Epidermal melanocyte (primary cell): ENCODE measurements around the gene CCDC188.

Experiments
- DNase-seq: peaks from one replicate; pipeline ENCODE4 v3.0.0; 2011; ENCODE audit warnings: low spot score; ENCODE audit not compliant: insufficient read length

The CCDC188 gene

GRCh38 chr22:20185750-20186149 is 34.9 kb upstream of the CCDC188 start:
- no peak for DNase-seq

GRCh38 chr22:20184501-20185165 is 33.8 kb upstream of the CCDC188 start:
- DNase-seq, result no peak

GRCh38 chr22:20183823-20184222 is 33.0 kb upstream of the CCDC188 start:
- no peak for DNase-seq

GRCh38 chr22:20183101-20183500 is 32.2 kb upstream of the CCDC188 start:
- no peak for DNase-seq

- DNase-seq, result no peak
Measured at GRCh38 chr22:20182365-20182764, 31.5 kb upstream of the CCDC188 start.

- no peak for DNase-seq
Measured at GRCh38 chr22:20181884-20182236, 31.0 kb upstream of the CCDC188 start.

GRCh38 chr22:20181194-20181883 is 30.5 kb upstream of the CCDC188 start:
- no peak for DNase-seq

GRCh38 chr22:20180640-20181039 is 29.8 kb upstream of the CCDC188 start:
- no peak for DNase-seq

GRCh38 chr22:20180245-20180630 is 29.4 kb upstream of the CCDC188 start:
- DNase-seq, result no peak

GRCh38 chr22:20179455-20180244 is 28.8 kb upstream of the CCDC188 start:
- no peak for DNase-seq

GRCh38 chr22:20178915-20179227 is 28.0 kb upstream of the CCDC188 start:
- DNase-seq, result no peak

- no peak for DNase-seq
Measured at GRCh38 chr22:20178075-20178914, 27.4 kb upstream of the CCDC188 start.

- DNase-seq, result no peak
Measured at GRCh38 chr22:20177217-20177911, 26.5 kb upstream of the CCDC188 start.

GRCh38 chr22:20176421-20177085 is 25.7 kb upstream of the CCDC188 start:
- DNase-seq, result no peak

GRCh38 chr22:20175597-20175900 is 24.7 kb upstream of the CCDC188 start:
- DNase-seq, result no peak

- no peak for DNase-seq
Measured at GRCh38 chr22:20174785-20175596, 24.1 kb upstream of the CCDC188 start.

GRCh38 chr22:20173772-20174171 is 22.9 kb upstream of the CCDC188 start:
- DNase-seq, result no peak

GRCh38 chr22:20173246-20173645 is 22.4 kb upstream of the CCDC188 start:
- no peak for DNase-seq

- DNase-seq, result no peak
Measured at GRCh38 chr22:20172141-20172613, 21.3 kb upstream of the CCDC188 start.
